HCT116 (cell line): Measurements from ENCODE around the gene ANKFN1. TPM values are rescaled to one million over a fixed set of nuclear protein-coding genes. Genes with fewer than 3 reads are reported as not detected.

Source experiments
- ATAC-seq: fragments of 200-7000 bp; cut with Tn5 transposase; 2 replicates; pipeline ENCODE4 v1.9.1; 2020; ENCODE audit warnings: mild to moderate bottlenecking, moderate library complexity
- BruUV-seq: library from RNA; stranded (reverse); fragments of 400-500 nt; replicated peaks from 2 replicates; lab custom pipeline; 2021; lab: Mats Ljungman, UMichigan
- CTCF ChIA-PET: fragments of 300-600 bp; sonication (Branson Sonifier 250); formaldehyde crosslinking; loops from one replicate; lab custom pipeline; 2021; ENCODE audit warnings: antibody characterized with exemption; lab: Charles Lee
- POLR2A ChIA-PET: fragments of 300-600, 350-600 bp; sonication (Branson Sonifier 250); formaldehyde crosslinking; loops from one replicate; lab custom pipeline; 2021; ENCODE audit warnings: antibody characterized with exemption; lab: Charles Lee
- RAD21 ChIA-PET, 2 experiments: fragments of 300-600 bp; sonication (Branson Sonifier 250); formaldehyde crosslinking; loops; one replicate each; lab custom pipeline; 2023; ENCODE audit warnings: low total read pairs in 2 of 2; ENCODE audit not compliant: uncharacterized antibody in 2 of 2, unreplicated experiment in 2 of 2, low non-redundant PET in 1 of 2; lab: Charles Lee
- DNase-seq: peaks from one replicate; pipeline ENCODE4 v3.0.0-alpha.2; 2010; ENCODE audit warnings: low read depth, low spot score
- H2AFZ ChIP-seq: fragments of 200-600 bp; shearing (Covaris generic), sonication (generic); 2 replicates; pipeline ENCODE4 v1.6.1; 2017; ENCODE audit warnings: low read depth, mixed run types, mixed read lengths, antibody characterized with exemption, low read length; ENCODE audit not compliant: poor library complexity, severe bottlenecking
- H3K27ac ChIP-seq: 2 replicates; pipeline ENCODE4 v1.5.1; 2012; ENCODE audit warnings: low read depth, low read length
- H3K27me3 ChIP-seq: fragments of 200-600 bp; sonication (generic); 2 replicates; pipeline ENCODE4 v1.6.1; 2016; ENCODE audit warnings: mixed run types, low read length, mixed read lengths; ENCODE audit not compliant: insufficient read depth
- H3K36me3 ChIP-seq, 2 experiments: fragments of 200-500 bp in 1 of 2; fragments of 200-600 bp in 1 of 2; sonication (Bioruptor generic) in 1 of 2; sonication (generic) in 1 of 2; 2 replicates each; pipeline versions ENCODE4 v1.5.1 to v1.6.1; 2014 to 2016; ENCODE audit warnings: low read length in 2 of 2, inconsistent platforms in 1 of 2, mixed read lengths in 1 of 2, mixed run types in 1 of 2; ENCODE audit not compliant: insufficient read depth in 2 of 2, control insufficient read depth in 1 of 2
- H3K4me1 ChIP-seq, 2 experiments: fragments of 200-600 bp in 1 of 2; sonication (generic) in 1 of 2; 2 replicates each; pipeline versions ENCODE4 v1.5.1 to v1.6.1; 2012 to 2017; ENCODE audit warnings: low read length in 2 of 2, inconsistent platforms in 1 of 2, mild to moderate bottlenecking in 1 of 2, mixed read lengths in 1 of 2, mixed run types in 1 of 2, moderate library complexity in 1 of 2; ENCODE audit not compliant: insufficient read depth in 2 of 2, control insufficient read depth in 1 of 2
- H3K4me2 ChIP-seq: fragments of 200-600 bp; sonication (generic); 2 replicates; pipeline ENCODE4 v1.6.1; 2017; ENCODE audit warnings: mixed run types, low read length, mixed read lengths
- H3K4me3 ChIP-seq, 2 experiments: fragments of 200-600 bp in 1 of 2; sonication (generic) in 1 of 2; replicated peaks in 1 of 2; 2 replicates each; pipeline ENCODE4 v1.5.1; 2011 to 2016; ENCODE audit warnings: low read length in 2 of 2, control low read depth in 1 of 2, low read depth in 1 of 2, mild to moderate bottlenecking in 1 of 2, mixed read lengths in 1 of 2, mixed run types in 1 of 2
- H3K79me2 ChIP-seq: fragments of 200-600 bp; sonication (generic); 2 replicates; pipeline ENCODE4 v1.6.1; 2017; ENCODE audit warnings: mild to moderate bottlenecking, mixed run types, low read length, moderate library complexity, mixed read lengths; ENCODE audit not compliant: insufficient read depth
- H3K9ac ChIP-seq: fragments of 200-600 bp; sonication (generic); 2 replicates; pipeline ENCODE4 v1.6.1; 2016; ENCODE audit warnings: low read length, mixed read lengths
- H3K9me2 ChIP-seq: fragments of 200-600 bp; sonication (generic), shearing (Covaris generic); 2 replicates; pipeline ENCODE4 v1.6.1; 2017; ENCODE audit warnings: mixed run types, mild to moderate bottlenecking, moderate library complexity; ENCODE audit not compliant: insufficient read depth
- H3K9me3 ChIP-seq, 2 experiments: fragments of 200-500 bp in 1 of 2; fragments of 200-600 bp in 1 of 2; sonication (Bioruptor generic) in 1 of 2; sonication (generic) in 1 of 2; 2 replicates each; pipeline ENCODE4 v1.6.1; 2014 to 2017; ENCODE audit warnings: low read length in 2 of 2, mixed read lengths in 2 of 2, inconsistent platforms in 1 of 2, low read depth in 1 of 2, mild to moderate bottlenecking in 1 of 2, mixed run types in 1 of 2, moderate library complexity in 1 of 2; ENCODE audit not compliant: control insufficient read depth in 1 of 2, insufficient read depth in 1 of 2
- H4K20me1 ChIP-seq: fragments of 200-600 bp; sonication (generic), shearing (Covaris generic); 2 replicates; pipeline ENCODE4 v1.6.1; 2017; ENCODE audit warnings: mixed run types, mild to moderate bottlenecking, moderate library complexity; ENCODE audit not compliant: insufficient read depth
- CBX3 ChIP-seq: IDR thresholded peaks from 2 replicates; pipeline ENCODE4 v1.6.1; 2012; ENCODE audit warnings: low read depth
- CEBPB ChIP-seq: IDR thresholded peaks from 2 replicates; pipeline ENCODE4 v1.6.1; 2012; ENCODE audit warnings: low read depth
- ELF1 ChIP-seq: IDR thresholded peaks from 2 replicates; pipeline ENCODE4 v1.6.1; 2012; ENCODE audit warnings: low read depth, borderline replicate concordance
- POLR2A ChIP-seq: IDR thresholded peaks from 2 replicates; pipeline ENCODE4 v1.7.0; 2011; ENCODE audit warnings: borderline replicate concordance; ENCODE audit not compliant: insufficient read depth, insufficient read length; ENCODE audit errors: extremely low read depth
- POLR2AphosphoS5 ChIP-seq: IDR thresholded peaks from 2 replicates; pipeline ENCODE4 v1.6.1; 2011; ENCODE audit warnings: mild to moderate bottlenecking, low read depth, low read length, moderate library complexity
- SP1 ChIP-seq: IDR thresholded peaks from 2 replicates; pipeline ENCODE4 v1.6.1; 2012; ENCODE audit warnings: low read depth
- ZNF274 ChIP-seq: fragments of 200-500 bp; sonication (Bioruptor generic); IDR thresholded peaks from 2 replicates; pipeline ENCODE4 v1.6.1; 2014; ENCODE audit warnings: mild to moderate bottlenecking, low read depth, low read length, inconsistent platforms
- intact Hi-C: fragments of 100-400 bp; cut with micrococcal nuclease; formaldehyde crosslinking; loops from 2 replicates; pipeline ENCODE4 v1.10.0; 2022
- total RNA-seq: library from RNA; stranded (reverse); gene quantifications from one replicate; pipeline ENCODE4 v1.2.1, GENCODE V29; 2021; ENCODE audit not compliant: unreplicated experiment
- TF ChIP-seq, protein P1 (sequence below): IDR thresholded peaks from 2 replicates; pipeline ENCODE4 v1.6.1; 2012
- TF ChIP-seq, protein P2 (sequence below), 3 experiments: fragments of 200-600 bp in 1 of 3; sonication (generic) in 1 of 3; IDR thresholded peaks in 2 of 3; conservative IDR thresholded peaks in 1 of 3; 2 replicates each; pipeline ENCODE4 v1.5.1; 2012 to 2017; ENCODE audit warnings: low read depth in 2 of 3, low read length in 2 of 3, antibody characterized with exemption in 1 of 3, borderline replicate concordance in 1 of 3, control low read depth in 1 of 3, mild to moderate bottlenecking in 1 of 3, mixed read lengths in 1 of 3, mixed run types in 1 of 3, moderate library complexity in 1 of 3; ENCODE audit not compliant: insufficient read depth in 1 of 3
- TF ChIP-seq, protein P3 (sequence below): IDR thresholded peaks from 2 replicates; pipeline ENCODE4 v1.6.1; 2012
- TF ChIP-seq, protein P4 (sequence below): IDR thresholded peaks from 2 replicates; pipeline ENCODE4 v1.6.1; 2011; ENCODE audit warnings: mild to moderate bottlenecking, low read length, moderate library complexity; ENCODE audit not compliant: insufficient replicate concordance; ENCODE audit errors: extremely low read depth

Gene ANKFN1
- total RNA-seq, 1 experiment from 2014 or later: 1.1 TPM

DNA sequence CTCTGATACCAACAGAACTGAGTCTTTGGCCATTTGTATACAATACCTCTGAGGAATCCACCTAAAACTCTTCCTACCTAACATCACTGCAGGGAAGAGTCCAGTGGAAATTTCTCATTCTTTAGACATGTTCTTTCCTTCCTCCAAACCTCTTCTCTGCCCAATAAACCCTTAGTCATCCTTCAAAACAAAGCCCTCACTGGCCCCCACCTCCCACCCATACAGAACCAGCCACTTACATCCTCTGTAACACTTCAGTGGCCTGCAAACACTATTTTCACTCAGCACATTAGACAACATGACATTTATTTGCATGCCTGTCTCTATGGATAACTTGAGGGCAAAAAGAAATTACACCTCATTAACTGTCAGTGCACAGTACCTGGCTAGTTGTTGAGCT lies 239.9 kb downstream of the ANKFN1 start:
- intact Hi-C loops: no loop called here
- POLR2A ChIA-PET: interaction anchor here (1.1 kb wide), 1 partner anchor 14 kb away, joined by 3 read pairs; no protein-coding TSS in a partner anchor
- DNase-seq (no peak), ATAC-seq (no peak)
- peaks cover 15% of the 10 kb centered on the region for H3K27me3 ChIP-seq
- H3K4me2 ChIP-seq: no peak overlapping the region
- no peaks in the 10 kb centered on the region for H3K79me2 ChIP-seq
- no peak overlapping the region for H3K9ac ChIP-seq
- RAD21 ChIA-PET: no interaction called here
- no peak overlapping the region for H3K4me3 ChIP-seq
- H3K4me1 ChIP-seq: no peaks in the 10 kb centered on the region
- BruUV-seq: no TSS peak
- no peaks in the 10 kb centered on the region for H3K36me3 ChIP-seq
- no peak overlapping the region for H3K27ac ChIP-seq
- no peak overlapping the region for H2AFZ ChIP-seq
- H3K9me3 ChIP-seq: no peaks in the 10 kb centered on the region
- TF ChIP-seq, protein P1, sequence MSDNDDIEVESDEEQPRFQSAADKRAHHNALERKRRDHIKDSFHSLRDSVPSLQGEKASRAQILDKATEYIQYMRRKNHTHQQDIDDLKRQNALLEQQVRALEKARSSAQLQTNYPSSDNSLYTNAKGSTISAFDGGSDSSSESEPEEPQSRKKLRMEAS: no peak
- no peak for TF ChIP-seq POLR2AphosphoS5
- TF ChIP-seq CEBPB: no peak
- TF ChIP-seq, protein P2, sequence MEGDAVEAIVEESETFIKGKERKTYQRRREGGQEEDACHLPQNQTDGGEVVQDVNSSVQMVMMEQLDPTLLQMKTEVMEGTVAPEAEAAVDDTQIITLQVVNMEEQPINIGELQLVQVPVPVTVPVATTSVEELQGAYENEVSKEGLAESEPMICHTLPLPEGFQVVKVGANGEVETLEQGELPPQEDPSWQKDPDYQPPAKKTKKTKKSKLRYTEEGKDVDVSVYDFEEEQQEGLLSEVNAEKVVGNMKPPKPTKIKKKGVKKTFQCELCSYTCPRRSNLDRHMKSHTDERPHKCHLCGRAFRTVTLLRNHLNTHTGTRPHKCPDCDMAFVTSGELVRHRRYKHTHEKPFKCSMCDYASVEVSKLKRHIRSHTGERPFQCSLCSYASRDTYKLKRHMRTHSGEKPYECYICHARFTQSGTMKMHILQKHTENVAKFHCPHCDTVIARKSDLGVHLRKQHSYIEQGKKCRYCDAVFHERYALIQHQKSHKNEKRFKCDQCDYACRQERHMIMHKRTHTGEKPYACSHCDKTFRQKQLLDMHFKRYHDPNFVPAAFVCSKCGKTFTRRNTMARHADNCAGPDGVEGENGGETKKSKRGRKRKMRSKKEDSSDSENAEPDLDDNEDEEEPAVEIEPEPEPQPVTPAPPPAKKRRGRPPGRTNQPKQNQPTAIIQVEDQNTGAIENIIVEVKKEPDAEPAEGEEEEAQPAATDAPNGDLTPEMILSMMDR (IDR thresholded peaks at IDR 0.05 in 2 of 3, conservative IDR thresholded peaks at IDR 0.05 in 1 of 3; ENCODE audit: borderline replicate concordance in 1 of 3, insufficient read depth in 1 of 3, low read depth in 2 of 3, low read length in 2 of 3): no peak
- TF ChIP-seq SP1: no peak
- TF ChIP-seq ZNF274: no peak
- TF ChIP-seq ELF1: no peak
- no peak for TF ChIP-seq POLR2A
- TF ChIP-seq, protein P3, sequence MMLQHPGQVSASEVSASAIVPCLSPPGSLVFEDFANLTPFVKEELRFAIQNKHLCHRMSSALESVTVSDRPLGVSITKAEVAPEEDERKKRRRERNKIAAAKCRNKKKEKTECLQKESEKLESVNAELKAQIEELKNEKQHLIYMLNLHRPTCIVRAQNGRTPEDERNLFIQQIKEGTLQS: no peak
- TF ChIP-seq, protein P4, sequence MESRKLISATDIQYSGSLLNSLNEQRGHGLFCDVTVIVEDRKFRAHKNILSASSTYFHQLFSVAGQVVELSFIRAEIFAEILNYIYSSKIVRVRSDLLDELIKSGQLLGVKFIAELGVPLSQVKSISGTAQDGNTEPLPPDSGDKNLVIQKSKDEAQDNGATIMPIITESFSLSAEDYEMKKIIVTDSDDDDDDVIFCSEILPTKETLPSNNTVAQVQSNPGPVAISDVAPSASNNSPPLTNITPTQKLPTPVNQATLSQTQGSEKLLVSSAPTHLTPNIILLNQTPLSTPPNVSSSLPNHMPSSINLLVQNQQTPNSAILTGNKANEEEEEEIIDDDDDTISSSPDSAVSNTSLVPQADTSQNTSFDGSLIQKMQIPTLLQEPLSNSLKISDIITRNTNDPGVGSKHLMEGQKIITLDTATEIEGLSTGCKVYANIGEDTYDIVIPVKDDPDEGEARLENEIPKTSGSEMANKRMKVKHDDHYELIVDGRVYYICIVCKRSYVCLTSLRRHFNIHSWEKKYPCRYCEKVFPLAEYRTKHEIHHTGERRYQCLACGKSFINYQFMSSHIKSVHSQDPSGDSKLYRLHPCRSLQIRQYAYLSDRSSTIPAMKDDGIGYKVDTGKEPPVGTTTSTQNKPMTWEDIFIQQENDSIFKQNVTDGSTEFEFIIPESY: no peak
- no peak for TF ChIP-seq CBX3
- H3K9me2 ChIP-seq: no peaks in the 10 kb centered on the region
- H4K20me1 ChIP-seq: no peaks in the 10 kb centered on the region
- CTCF ChIA-PET: no interaction called here
